ENCODE data around the gene RNF38.

GRCh38 chr9:36401897-36402480 is 1.9 kb upstream of the RNF38 start:
- TF ChIP-seq SUZ12 (IDR thresholded peaks at IDR 0.05; ENCODE audit: extremely low read depth, insufficient read depth, insufficient read length) (no peak), YY1 (IDR thresholded peaks at IDR 0.05; ENCODE audit: insufficient read depth, insufficient read length) (no peak)

Measured in NT2/D1 (cell line).